Upper lobe of left lung (tissue), 6 donors: ENCODE measurements around the gene TRIP6. TPM values are rescaled to one million over a fixed set of nuclear protein-coding genes. Genes with fewer than 3 reads are reported as not detected.

ENCODE experiments used
- ATAC-seq, 2 donors: fragments of 200-7000 bp; cut with Tn5 transposase; one replicate each; pipeline ENCODE4 v1.9.1; 2022; ENCODE audit warnings: mild to moderate bottlenecking in 2 of 2, moderate library complexity in 2 of 2; ENCODE audit not compliant: low FRiP score in 2 of 2
- DNase-seq, 2 donors: peaks; one replicate each; pipeline ENCODE4 v3.0.0-alpha.2; 2019 to 2020
- H3K27ac ChIP-seq, 4 donors: fragments of 200-600 bp; sonication (generic); one replicate each; pipeline ENCODE4 v1.5.1; 2016 to 2019
- H3K27me3 ChIP-seq, 4 donors: fragments of 200-600 bp; sonication (generic); one replicate each; pipeline ENCODE4 v1.5.1; 2017 to 2019
- H3K36me3 ChIP-seq, 4 donors: fragments of 200-600 bp; sonication (generic); one replicate each; pipeline ENCODE4 v1.5.1; 2016 to 2019
- H3K4me1 ChIP-seq, 4 donors: fragments of 200-600 bp; sonication (generic); one replicate each; pipeline ENCODE4 v1.5.1; 2018 to 2019
- H3K4me3 ChIP-seq, 4 donors: fragments of 200-600 bp; sonication (generic); one replicate each; pipeline ENCODE4 v1.5.1; 2017 to 2019; ENCODE audit warnings: mild to moderate bottlenecking in 2 of 4, moderate library complexity in 1 of 4
- H3K9me3 ChIP-seq, 4 donors: fragments of 200-600 bp; sonication (generic); one replicate each; pipeline ENCODE4 v1.5.1; 2018 to 2019
- CTCF ChIP-seq, 6 experiments: fragments of 450-650 bp in 4 of 6; fragments of 200-600 bp in 2 of 6; sonication (generic) in 2 of 6; IDR thresholded peaks; one replicate each; pipeline ENCODE4 v1.5.1; 2016 to 2019; ENCODE audit warnings: antibody characterized with exemption in 6 of 6
- EP300 ChIP-seq, 4 donors: sonication (generic); formaldehyde crosslinking; IDR thresholded peaks; one replicate each; pipeline ENCODE4 v1.5.1; 2017; ENCODE audit warnings: antibody characterized with exemption in 4 of 4, control low read depth in 2 of 4
- POLR2A ChIP-seq, 4 donors: fragments of 450-650 bp; IDR thresholded peaks; one replicate each; pipeline ENCODE4 v1.5.1; 2016 to 2017; ENCODE audit warnings: antibody characterized with exemption in 4 of 4, mild to moderate bottlenecking in 2 of 4
- POLR2AphosphoS5 ChIP-seq, 2 donors: sonication (generic); formaldehyde crosslinking; IDR thresholded peaks; one replicate each; pipeline ENCODE4 v1.5.1; 2017; ENCODE audit warnings: antibody characterized with exemption in 2 of 2
- WGBS, 2 donors: methylation state at CpG; one replicate each; pipeline ENCODE4 v1.1.5; 2017 to 2018; 5-methylcytosine and 5-hydroxymethylcytosine counted together
- total RNA-seq, 6 donors: library from RNA; depleted of rRNA in 4 of 6; stranded (reverse); fragments of >200 nt in 4 of 6; gene quantifications; one replicate each; pipeline versions ENCODE4 v1.1.0 to v1.2.1, GENCODE V29; 2016 to 2021
- donor health status: DM: no; HTN: no; CAD: no; lungs with moderate emphysema.
- donor health status: DM: no; HTN: yes; CAD: no; lungs with severe emphysema.

The TRIP6 gene
- total RNA-seq, 6 donors from 2014 or later = 17.8 to 74.3 (median 67.3) TPM

GRCh38 chr7:100835903-100836811, 31.0 kb upstream of the TRIP6 start:
- peak; percentile 39 to 87 for ATAC-seq
- peak overlapping the region in 3 of 4 donors; percentile 31 to 47 (median 46) for H3K4me3 ChIP-seq
- H3K9me3 ChIP-seq = no peaks in the 10 kb centered on the region
- H3K27me3 ChIP-seq = no peaks in the 10 kb centered on the region
- peak; percentile 50 to 79 for DNase-seq
- no peak for TF ChIP-seq EP300 (IDR thresholded peaks at IDR 0.05)
- no peak for TF ChIP-seq CTCF (IDR thresholded peaks at IDR 0.05)
- TF ChIP-seq POLR2A (IDR thresholded peaks at IDR 0.05) = no peak
- TF ChIP-seq POLR2AphosphoS5 (IDR thresholded peaks at IDR 0.05) = peak; percentile 47 to 55
- H3K27ac ChIP-seq = peak overlapping the region; percentile 78 to 91 (median 85)
- WGBS, 2 donors = 21 to 27% methylated on average over 11 to 17 of the region's 17 CpGs
- no peaks in the 10 kb centered on the region for H3K36me3 ChIP-seq
- peaks cover 9 to 30% (median 17%) of the 10 kb centered on the region in 4 donors for H3K4me1 ChIP-seq

GRCh38 chr7:100836812-100837098, 30.4 kb upstream of the TRIP6 start:
- H3K27me3 ChIP-seq = no peaks in the 10 kb centered on the region
- ATAC-seq (no peak), DNase-seq (no peak)
- H3K4me1 ChIP-seq = peaks cover 9 to 30% (median 17%) of the 10 kb centered on the region in 4 donors
- no peak for TF ChIP-seq POLR2A (IDR thresholded peaks at IDR 0.05)
- TF ChIP-seq POLR2AphosphoS5 (IDR thresholded peaks at IDR 0.05) = no peak
- TF ChIP-seq CTCF (IDR thresholded peaks at IDR 0.05) = no peak
- TF ChIP-seq EP300 (IDR thresholded peaks at IDR 0.05) = no peak
- no peaks in the 10 kb centered on the region for H3K9me3 ChIP-seq
- WGBS, 2 donors = 24 to 32% methylated on average over 5 to 6 of the region's 6 CpGs
- H3K36me3 ChIP-seq = no peaks in the 10 kb centered on the region
- peak overlapping the region; percentile 78 to 91 (median 85) for H3K27ac ChIP-seq
- peak overlapping the region in 3 of 4 donors; percentile 31 to 47 (median 46) for H3K4me3 ChIP-seq

DNA sequence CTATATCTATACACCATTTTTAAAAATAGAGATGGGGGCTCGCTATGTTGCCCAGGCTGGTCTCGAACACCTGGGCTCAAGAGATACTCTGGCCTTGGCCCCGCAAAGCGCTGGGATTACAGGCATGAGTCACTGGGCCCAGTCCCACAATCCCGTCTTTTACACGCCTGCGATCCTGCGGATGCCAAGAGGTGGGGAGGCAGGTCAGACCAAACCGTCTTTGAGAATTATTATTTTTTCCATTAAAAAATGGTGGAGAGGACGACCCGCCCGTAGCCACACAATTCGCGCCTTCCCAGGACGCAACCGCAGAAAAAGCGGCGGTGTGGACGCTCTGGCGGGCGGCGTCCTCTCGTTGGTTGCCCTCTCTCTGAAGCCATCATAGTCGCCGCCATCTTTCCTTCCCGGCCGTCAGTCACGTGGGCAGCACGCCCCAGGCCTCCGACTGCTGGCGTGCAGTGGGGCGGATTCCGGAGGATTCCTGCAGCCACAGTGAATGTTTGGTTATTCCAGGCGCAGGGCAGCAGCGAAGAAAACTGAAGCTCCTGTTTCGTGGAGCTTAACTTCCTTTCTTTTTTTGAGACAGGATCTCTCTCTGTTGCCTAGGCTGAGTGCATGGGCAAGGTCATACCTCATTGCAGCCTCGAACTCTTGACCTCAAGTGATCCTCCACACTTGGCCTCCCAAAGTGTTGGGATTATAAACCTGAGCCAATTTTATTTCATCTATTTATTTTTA, 29.9 kb upstream of the TRIP6 start:
- Histone ChIP-seq H3K36me3 (no peaks in the 10 kb centered on the region), H3K4me3 (peak overlapping the region; percentile 28 to 47 (median 38)), H3K9me3 (no peaks in the 10 kb centered on the region), H3K27ac (peak overlapping the region; percentile 78 to 91 (median 85)), H3K27me3 (no peaks in the 10 kb centered on the region), H3K4me1 (peaks cover 9 to 30% (median 17%) of the 10 kb centered on the region in 4 donors)
- WGBS, 2 donors = 2 to 11% methylated on average over 6 to 36 of the region's 37 CpGs
- TF ChIP-seq EP300 (IDR thresholded peaks at IDR 0.05) (peak in 1 of 4 donors; percentile 19), CTCF (IDR thresholded peaks at IDR 0.05) (peak in 2 of 6 experiments; percentile 1 to 15), POLR2A (IDR thresholded peaks at IDR 0.05) (peak in 2 of 4 donors; percentile 46 to 67), POLR2AphosphoS5 (IDR thresholded peaks at IDR 0.05) (peak; percentile 74 to 78)
- ATAC-seq (peak; percentile 95 to 98), DNase-seq (peak; percentile 93)

GRCh38 chr7:100839361-100839760, 27.8 kb upstream of the TRIP6 start:
- 94 to 95% methylated on average over 18 of the region's 18 CpGs for WGBS, 2 donors
- ATAC-seq (no peak), DNase-seq (no peak)
- Histone ChIP-seq H3K4me1 (peaks cover 9 to 30% (median 17%) of the 10 kb centered on the region in 4 donors), H3K36me3 (no peaks in the 10 kb centered on the region), H3K4me3 (no peak overlapping the region), H3K27me3 (no peaks in the 10 kb centered on the region), H3K27ac (no peak overlapping the region), H3K9me3 (no peaks in the 10 kb centered on the region)
- no peak for TF ChIP-seq EP300 (IDR thresholded peaks at IDR 0.05)

- Histone ChIP-seq H3K4me1 (peaks cover 9 to 20% (median 12%) of the 10 kb centered on the region in 4 donors), H3K27ac (no peak overlapping the region), H3K27me3 (no peaks in the 10 kb centered on the region), H3K9me3 (no peaks in the 10 kb centered on the region), H3K36me3 (no peaks in the 10 kb centered on the region), H3K4me3 (no peak overlapping the region)
- 58 to 73% methylated on average over 8 of the region's 8 CpGs for WGBS, 2 donors
- ATAC-seq (no peak), DNase-seq (no peak)
- TF ChIP-seq EP300 (IDR thresholded peaks at IDR 0.05) = no peak
- no peak for TF ChIP-seq POLR2A (IDR thresholded peaks at IDR 0.05)
- TF ChIP-seq CTCF (IDR thresholded peaks at IDR 0.05) = no peak
- no peak for TF ChIP-seq POLR2AphosphoS5 (IDR thresholded peaks at IDR 0.05)
These were observed 26.6 kb upstream of the TRIP6 start for GRCh38 chr7:100840470-100841100.
